ENCODE measurements around the gene MSRB1.
"Not testable (repeated sequence)": the region's sequence is repeated elsewhere in the genome, so short reads cannot be mapped to it uniquely, and the experiment has no call there.

Gene MSRB1

DNA sequence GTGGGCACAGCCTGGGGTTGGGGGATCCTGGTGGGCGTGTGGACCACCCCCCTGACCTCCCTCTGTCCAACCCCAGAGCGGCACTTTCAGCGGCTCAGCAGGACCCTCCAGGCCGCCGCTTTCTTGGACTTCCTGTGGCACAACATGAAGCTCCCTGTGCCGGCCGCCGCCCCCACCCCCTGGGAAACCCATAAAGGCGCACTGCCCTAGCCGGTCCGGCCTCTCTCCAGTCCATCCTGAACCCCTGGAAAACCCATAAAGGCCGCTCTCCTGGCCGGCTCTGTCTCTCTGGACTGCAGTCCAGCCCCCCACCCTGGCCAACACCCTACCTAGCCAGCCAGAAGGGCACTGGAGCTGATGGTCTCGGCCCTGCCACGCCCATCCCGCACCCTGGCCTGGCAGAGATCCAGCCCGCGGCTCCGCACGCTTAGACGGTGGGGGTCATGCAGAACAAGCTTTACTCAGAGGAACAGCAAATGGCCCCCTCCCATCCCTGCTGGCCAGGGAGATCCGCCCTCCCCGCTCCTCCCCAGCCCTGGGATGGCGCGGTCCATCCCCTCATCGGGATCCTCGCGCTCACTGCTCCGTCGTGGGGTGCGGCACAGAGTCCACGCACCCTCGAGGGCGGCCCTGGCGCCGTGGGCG is 35.6 kb upstream of the MSRB1 start:
- DNase-seq (ENCODE audit: low read depth in 2 of 2) = no peak

GRCh38 chr16:1977875-1978268 is 34.9 kb upstream of the MSRB1 start:
- no peak for DNase-seq (ENCODE audit: low read depth in 2 of 2)

- no peak for DNase-seq (ENCODE audit: low read depth in 2 of 2)
These were observed 34.2 kb upstream of the MSRB1 start for GRCh38 chr16:1976951-1977874.

GRCh38 chr16:1976216-1976520 is 33.2 kb upstream of the MSRB1 start:
- no peak for DNase-seq (ENCODE audit: low read depth in 2 of 2)

GRCh38 chr16:1975432-1976215 is 32.6 kb upstream of the MSRB1 start:
- no peak for DNase-seq (ENCODE audit: low read depth in 2 of 2)

GRCh38 chr16:1974157-1975070 is 31.4 kb upstream of the MSRB1 start:
- DNase-seq (ENCODE audit: low read depth in 2 of 2) = no peak

- DNase-seq (ENCODE audit: low read depth in 2 of 2) = no peak
These were observed 30.6 kb upstream of the MSRB1 start for GRCh38 chr16:1973461-1974156.

- DNase-seq (ENCODE audit: low read depth in 2 of 2) = no peak
These were observed 29.5 kb upstream of the MSRB1 start for GRCh38 chr16:1972490-1972877.

GRCh38 chr16:1971796-1972489 is 28.9 kb upstream of the MSRB1 start, which contains the start of gene TBL3:
Gene TBL3 (plus strand): TSS chr16:1972053. CDS start chr16:1972165, 112 bp downstream.
- DNase-seq (ENCODE audit: low read depth in 2 of 2) = peak; percentile 93 to 95

DNA sequence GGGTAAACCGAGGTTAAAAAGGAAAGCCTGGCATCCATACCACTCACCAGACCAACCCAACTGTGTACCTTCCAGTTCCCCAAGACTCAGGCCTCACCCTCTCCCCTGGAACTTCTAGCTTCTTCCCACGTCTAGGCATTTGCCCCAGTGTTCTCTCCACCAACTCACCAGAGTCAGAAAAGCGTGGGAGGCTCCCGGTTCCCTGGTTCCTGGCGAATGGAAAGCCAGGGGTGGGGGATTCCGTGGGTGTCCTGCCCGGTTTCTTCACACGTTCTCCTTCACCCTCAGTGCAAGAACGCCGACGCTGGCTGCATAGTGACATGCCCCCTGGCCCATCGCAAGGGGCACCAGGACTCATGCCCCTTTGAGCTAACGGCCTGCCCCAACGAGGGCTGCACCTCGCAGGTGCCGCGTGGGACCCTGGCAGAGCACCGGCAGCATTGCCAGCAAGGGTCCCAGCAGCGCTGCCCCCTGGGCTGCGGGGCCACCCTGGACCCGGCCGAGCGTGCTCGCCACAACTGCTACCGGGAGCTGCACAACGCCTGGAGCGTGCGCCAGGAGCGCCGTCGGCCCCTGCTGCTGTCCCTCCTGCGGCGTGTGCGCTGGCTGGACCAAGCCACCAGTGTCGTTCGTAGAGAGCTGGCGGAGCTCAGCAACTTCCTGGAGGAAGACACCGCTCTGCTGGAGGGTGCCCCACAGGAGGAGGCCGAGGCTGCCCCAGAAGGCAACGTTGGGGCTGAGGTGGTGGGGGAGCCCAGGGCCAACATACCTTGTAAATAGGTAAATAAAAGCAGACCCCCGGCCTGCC is 25.4 kb upstream of the MSRB1 start:
- DNase-seq (ENCODE audit: low read depth in 2 of 2) = no peak

DNA sequence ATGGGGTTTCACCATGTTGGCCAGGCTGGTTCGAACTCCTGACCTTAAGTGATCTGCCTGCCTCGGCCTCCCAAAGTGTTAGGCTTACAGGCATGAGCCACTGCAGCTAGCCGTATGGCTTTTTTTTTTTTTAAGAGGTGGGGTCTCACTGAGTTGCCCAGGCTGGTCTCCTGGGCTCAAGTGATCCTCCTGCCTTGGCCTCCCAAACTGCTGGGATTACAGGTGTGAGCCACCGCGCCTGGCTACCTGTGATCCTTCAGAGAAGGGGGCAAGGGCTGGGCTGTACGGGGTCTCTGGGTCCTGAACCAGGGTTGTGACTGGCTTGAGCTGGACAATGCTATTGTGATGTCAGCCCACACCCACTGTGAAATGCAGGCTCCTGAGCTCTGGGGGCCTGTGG is 23.5 kb upstream of the MSRB1 start, which contains the start of gene RNF151:
Gene RNF151 (plus strand): TSS at position 397 of the 400 bp plus-strand sequence. CDS start 26 bp downstream, outside the sequence.
- no peak for DNase-seq (ENCODE audit: low read depth in 2 of 2)

DNA sequence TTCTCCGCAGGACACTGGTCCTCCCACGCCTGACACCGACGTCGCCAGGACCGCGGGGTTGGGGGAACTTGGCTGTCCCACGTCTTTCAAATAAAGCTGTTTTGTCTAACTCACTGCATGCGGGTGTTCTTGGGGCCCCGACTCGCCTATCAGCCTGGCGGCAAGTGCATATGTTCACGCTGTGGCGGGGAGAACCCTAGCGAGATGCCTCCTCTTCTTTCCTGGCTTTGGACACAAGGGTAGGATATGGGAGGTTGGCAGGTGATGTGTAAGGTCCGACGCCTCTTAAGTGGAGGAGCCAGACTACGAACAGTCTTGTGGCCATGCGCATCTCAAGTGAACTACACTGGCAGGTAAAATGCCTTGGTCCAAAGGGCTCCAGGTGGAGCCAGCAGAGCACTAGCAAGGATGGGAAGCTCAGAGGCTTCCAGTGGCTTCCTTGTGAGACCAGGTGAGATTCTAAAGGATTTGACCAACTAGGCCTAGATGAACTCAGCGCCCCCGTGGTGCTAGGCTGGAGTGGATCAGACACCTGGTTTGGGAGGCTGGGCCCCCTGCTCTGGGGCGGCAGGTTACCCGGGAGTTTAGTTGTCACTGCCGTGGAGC is 22.5 kb upstream of the MSRB1 start:
- DNase-seq (ENCODE audit: low read depth in 2 of 2) = no peak

GRCh38 chr16:1964506-1965395 is 21.8 kb upstream of the MSRB1 start, which contains the start of gene RPS2:
Gene RPS2 (minus strand): TSS chr16:1964826. CDS start chr16:1964625, 201 bp downstream.
- peak; percentile 96 for DNase-seq (ENCODE audit: low read depth in 2 of 2)

- DNase-seq (ENCODE audit: low read depth in 2 of 2) = no peak
These were observed 21.0 kb upstream of the MSRB1 start for GRCh38 chr16:1963806-1964505.

- DNase-seq (ENCODE audit: low read depth in 2 of 2) = not testable (repeated sequence)
These were observed 19.5 kb upstream of the MSRB1 start for GRCh38 chr16:1962161-1963153.

- DNase-seq (ENCODE audit: low read depth in 2 of 2) = no peak
These were observed 18.7 kb upstream of the MSRB1 start for GRCh38 chr16:1961651-1962067.
